ENCODE data around the gene IFI27L1.

Gene IFI27L1

GRCh38 chr14:94129111-94129757 lies 48.1 kb downstream of the IFI27L1 start, which contains the start of gene IFI27L2:
Gene IFI27L2 (minus strand): TSS chr14:94129604. CDS start chr14:94129564, 40 bp downstream.
- DNase-seq = peak in 1 of 2 donors; percentile 17
- peak within 1 kb of the TSS; percentile 80 for H3K4me2 ChIP-seq (ENCODE audit: low read length)
- H3K4ac ChIP-seq (ENCODE audit: low read depth, low read length) = no peak within 1 kb of the TSS
- H3K27ac ChIP-seq (ENCODE audit: low read depth, low read length) = no peak within 1 kb of the TSS
- no peak within 1 kb of the TSS for H4K12ac ChIP-seq (ENCODE audit: low read depth, low read length)
- H3K4me3 ChIP-seq (ENCODE audit: low read depth, low read length) = peak within 1 kb of the TSS; percentile 2
- peak within 1 kb of the TSS; percentile 5 for H4K8ac ChIP-seq (ENCODE audit: low read depth, low read length)
- no peaks in the 10 kb centered on the region for H3K9me3 ChIP-seq (ENCODE audit: insufficient read depth, low read depth, low read length)
- peak within 1 kb of the TSS; percentile 7 for H2AFZ ChIP-seq (ENCODE audit: insufficient read depth, low read length, poor library complexity)
- no peaks in the 10 kb centered on the region for H3K27me3 ChIP-seq (ENCODE audit: insufficient read depth, low read length)
- no peak within 1 kb of the TSS for H4K91ac ChIP-seq (ENCODE audit: low read depth, low read length)
- H2AK5ac ChIP-seq (ENCODE audit: low read length) = no peak within 1 kb of the TSS
- no peak within 1 kb of the TSS for H3K23ac ChIP-seq (ENCODE audit: low read length)
- no peaks in the 10 kb centered on the region for H3K4me1 ChIP-seq (ENCODE audit: control insufficient read depth in 1 of 2, insufficient read depth in 2 of 2, low read length in 2 of 2)
- no peak within 1 kb of the TSS for H2BK120ac ChIP-seq (ENCODE audit: insufficient read depth, low read length, poor library complexity)
- H3K14ac ChIP-seq (ENCODE audit: low read length) = no peak within 1 kb of the TSS
- H3K18ac ChIP-seq (ENCODE audit: low read length) = no peak within 1 kb of the TSS
- H3K79me1 ChIP-seq (ENCODE audit: low read length) = no peaks in the 10 kb centered on the region
- H2BK5ac ChIP-seq (ENCODE audit: low read depth, low read length, poor library complexity) = no peak within 1 kb of the TSS
- no CpG with 5 or more reads among the region's 27 CpGs for WGBS (ENCODE audit: extremely low coverage, insufficient coverage, insufficient read length)
- no peak within 1 kb of the TSS for H3K9ac ChIP-seq (ENCODE audit: low read length)
- H3K36me3 ChIP-seq (ENCODE audit: control insufficient read depth in 1 of 2, insufficient read depth in 2 of 2, low read length in 2 of 2) = no peaks in the 10 kb centered on the region
- no peak within 1 kb of the TSS for H2BK12ac ChIP-seq (ENCODE audit: low read length)
- no peaks in the 10 kb centered on the region for H3K79me2 ChIP-seq (ENCODE audit: control insufficient read depth, insufficient read depth, low read length, poor library complexity)

- Histone ChIP-seq H3K4ac (ENCODE audit: low read depth, low read length) (no peak overlapping the region), H3K79me1 (ENCODE audit: low read length) (no peaks in the 10 kb centered on the region), H3K18ac (ENCODE audit: low read length) (no peak overlapping the region), H2AK5ac (ENCODE audit: low read length) (no peak overlapping the region), H2BK120ac (ENCODE audit: insufficient read depth, low read length, poor library complexity) (no peak overlapping the region), H3K23ac (ENCODE audit: low read length) (no peak overlapping the region), H3K4me2 (ENCODE audit: low read length) (peak overlapping the region; percentile 80), H2BK12ac (ENCODE audit: low read length) (no peak overlapping the region), H3K36me3 (ENCODE audit: control insufficient read depth in 1 of 2, insufficient read depth in 2 of 2, low read length in 2 of 2) (no peaks in the 10 kb centered on the region), H2AFZ (ENCODE audit: insufficient read depth, low read length, poor library complexity) (no peak overlapping the region), H3K79me2 (ENCODE audit: control insufficient read depth, insufficient read depth, low read length, poor library complexity) (no peaks in the 10 kb centered on the region), H4K12ac (ENCODE audit: low read depth, low read length) (no peak overlapping the region), H4K8ac (ENCODE audit: low read depth, low read length) (no peak overlapping the region), H3K4me3 (ENCODE audit: low read depth, low read length) (no peak overlapping the region), H3K9me3 (ENCODE audit: insufficient read depth, low read depth, low read length) (no peaks in the 10 kb centered on the region), H3K9ac (ENCODE audit: low read length) (no peak overlapping the region), H3K27ac (ENCODE audit: low read depth, low read length) (no peak overlapping the region), H2BK5ac (ENCODE audit: low read depth, low read length, poor library complexity) (no peak overlapping the region), H3K27me3 (ENCODE audit: insufficient read depth, low read length) (no peaks in the 10 kb centered on the region), H4K91ac (ENCODE audit: low read depth, low read length) (no peak overlapping the region), H3K4me1 (ENCODE audit: control insufficient read depth in 1 of 2, insufficient read depth in 2 of 2, low read length in 2 of 2) (no peaks in the 10 kb centered on the region), H3K14ac (ENCODE audit: low read length) (no peak overlapping the region)
- WGBS (ENCODE audit: extremely low coverage, insufficient coverage, insufficient read length) = no CpG with 5 or more reads among the region's 12 CpGs
- DNase-seq = peak in 1 of 2 donors; percentile 29
Observed at GRCh38 chr14:94129758-94130414, 48.8 kb downstream of the IFI27L1 start.

DNA sequence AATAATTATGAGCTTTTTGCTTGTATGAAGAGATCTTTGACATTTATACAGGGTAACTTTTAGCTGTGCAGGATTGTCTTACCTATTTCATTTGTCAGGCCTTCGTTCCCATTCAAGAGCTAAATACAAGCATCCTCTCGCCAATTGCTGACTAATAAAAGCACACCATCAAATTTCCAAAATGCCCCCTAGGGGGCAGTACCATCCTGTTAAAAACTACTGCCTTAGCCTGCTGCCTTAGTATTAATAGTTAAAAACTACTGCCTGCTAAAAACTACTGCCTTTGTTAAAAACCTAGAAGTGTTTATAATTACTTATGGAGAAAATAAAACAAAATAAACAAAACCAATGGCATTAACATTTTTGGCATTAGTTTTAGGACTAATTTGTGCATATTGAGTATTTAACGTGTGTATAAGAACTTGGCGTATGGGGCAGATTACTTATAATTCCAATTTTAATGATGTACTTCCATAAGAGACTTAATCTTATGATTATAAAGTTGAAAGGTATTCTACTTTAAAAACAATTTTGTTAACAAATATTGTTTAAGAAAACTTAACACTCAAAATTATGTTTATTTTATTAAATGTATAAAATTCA lies 51.3 kb downstream of the IFI27L1 start:
- Histone ChIP-seq H3K27me3 (ENCODE audit: insufficient read depth, low read length) (no peaks in the 10 kb centered on the region), H2BK5ac (ENCODE audit: low read depth, low read length, poor library complexity) (no peak overlapping the region), H4K12ac (ENCODE audit: low read depth, low read length) (no peak overlapping the region), H3K9ac (ENCODE audit: low read length) (no peak overlapping the region), H3K4me1 (ENCODE audit: control insufficient read depth in 1 of 2, insufficient read depth in 2 of 2, low read length in 2 of 2) (no peaks in the 10 kb centered on the region), H3K36me3 (ENCODE audit: control insufficient read depth in 1 of 2, insufficient read depth in 2 of 2, low read length in 2 of 2) (no peaks in the 10 kb centered on the region), H3K79me1 (ENCODE audit: low read length) (no peaks in the 10 kb centered on the region), H3K27ac (ENCODE audit: low read depth, low read length) (no peak overlapping the region), H3K4ac (ENCODE audit: low read depth, low read length) (no peak overlapping the region), H2AFZ (ENCODE audit: insufficient read depth, low read length, poor library complexity) (no peak overlapping the region), H3K9me3 (ENCODE audit: insufficient read depth, low read depth, low read length) (peaks cover 1% of the 10 kb centered on the region), H3K23ac (ENCODE audit: low read length) (no peak overlapping the region), H3K4me3 (ENCODE audit: low read depth, low read length) (no peak overlapping the region), H4K91ac (ENCODE audit: low read depth, low read length) (no peak overlapping the region), H4K8ac (ENCODE audit: low read depth, low read length) (no peak overlapping the region), H2AK5ac (ENCODE audit: low read length) (no peak overlapping the region), H3K18ac (ENCODE audit: low read length) (no peak overlapping the region), H3K79me2 (ENCODE audit: control insufficient read depth, insufficient read depth, low read length, poor library complexity) (no peaks in the 10 kb centered on the region), H2BK12ac (ENCODE audit: low read length) (no peak overlapping the region), H2BK120ac (ENCODE audit: insufficient read depth, low read length, poor library complexity) (no peak overlapping the region), H3K4me2 (ENCODE audit: low read length) (no peak overlapping the region), H3K14ac (ENCODE audit: low read length) (no peak overlapping the region)
- no CpG with 5 or more reads among the region's 4 CpGs for WGBS (ENCODE audit: extremely low coverage, insufficient coverage, insufficient read length)
- DNase-seq = peak; percentile 57 to 93

GRCh38 chr14:94135476-94135875 lies 54.4 kb downstream of the IFI27L1 start:
- no peaks in the 10 kb centered on the region for H3K4me1 ChIP-seq (ENCODE audit: control insufficient read depth in 1 of 2, insufficient read depth in 2 of 2, low read length in 2 of 2)
- no peak overlapping the region for H2AK5ac ChIP-seq (ENCODE audit: low read length)
- H3K4ac ChIP-seq (ENCODE audit: low read depth, low read length) = no peak overlapping the region
- no peak overlapping the region for H4K91ac ChIP-seq (ENCODE audit: low read depth, low read length)
- no peak overlapping the region for H3K27ac ChIP-seq (ENCODE audit: low read depth, low read length)
- H3K27me3 ChIP-seq (ENCODE audit: insufficient read depth, low read length) = no peaks in the 10 kb centered on the region
- H2BK5ac ChIP-seq (ENCODE audit: low read depth, low read length, poor library complexity) = no peak overlapping the region
- H3K36me3 ChIP-seq (ENCODE audit: control insufficient read depth in 1 of 2, insufficient read depth in 2 of 2, low read length in 2 of 2) = no peaks in the 10 kb centered on the region
- no peak overlapping the region for H2AFZ ChIP-seq (ENCODE audit: insufficient read depth, low read length, poor library complexity)
- H3K23ac ChIP-seq (ENCODE audit: low read length) = no peak overlapping the region
- no peak overlapping the region for H3K14ac ChIP-seq (ENCODE audit: low read length)
- H3K4me2 ChIP-seq (ENCODE audit: low read length) = no peak overlapping the region
- H3K9ac ChIP-seq (ENCODE audit: low read length) = no peak overlapping the region
- no peak overlapping the region for H4K8ac ChIP-seq (ENCODE audit: low read depth, low read length)
- no peak overlapping the region for H3K4me3 ChIP-seq (ENCODE audit: low read depth, low read length)
- H3K18ac ChIP-seq (ENCODE audit: low read length) = no peak overlapping the region
- H2BK12ac ChIP-seq (ENCODE audit: low read length) = no peak overlapping the region
- H4K12ac ChIP-seq (ENCODE audit: low read depth, low read length) = no peak overlapping the region
- no peak for DNase-seq
- no peaks in the 10 kb centered on the region for H3K79me2 ChIP-seq (ENCODE audit: control insufficient read depth, insufficient read depth, low read length, poor library complexity)
- no peak overlapping the region for H2BK120ac ChIP-seq (ENCODE audit: insufficient read depth, low read length, poor library complexity)
- H3K79me1 ChIP-seq (ENCODE audit: low read length) = no peaks in the 10 kb centered on the region
- WGBS (ENCODE audit: extremely low coverage, insufficient coverage, insufficient read length) = no CpG with 5 or more reads among the region's 4 CpGs
- peaks cover 1% of the 10 kb centered on the region for H3K9me3 ChIP-seq (ENCODE audit: insufficient read depth, low read depth, low read length)

Measured in trophoblast cell (in vitro differentiated cells and primary cell).